Measurements from ENCODE around the gene PTH1R.
"Not testable (repeated sequence)": the region's sequence is repeated elsewhere in the genome, so short reads cannot be mapped to it uniquely, and the experiment has no call there.

The PTH1R gene

GRCh38 chr3:46906471-46907058 is 29.0 kb downstream of the PTH1R start:
- no peaks in the 10 kb centered on the region for H3K27me3 ChIP-seq

GRCh38 chr3:46907271-46907670 is 29.8 kb downstream of the PTH1R start:
- H3K4me2 ChIP-seq = no peak overlapping the region
- no peak overlapping the region for H3K9ac ChIP-seq
- no peak for TF ChIP-seq Cebpa-rat (IDR thresholded peaks at IDR 0.05)
- peaks cover 0 to 31% (median 0%) of the 10 kb centered on the region in 11 experiments; a peak in 7 of 22 replicates for H4K20me1 ChIP-seq
- H3K27ac ChIP-seq = no peak overlapping the region
- no peaks in the 10 kb centered on the region for H3K36me3 ChIP-seq
- H3K4me1 ChIP-seq = peaks cover 33 to 53% (median 43%) of the 10 kb centered on the region in 10 experiments
- H3K4me3 ChIP-seq = no peak overlapping the region
- H3K9me3 ChIP-seq (replicated peaks in 1 of 11) = no peaks in the 10 kb centered on the region
- no peaks in the 10 kb centered on the region for H3K27me3 ChIP-seq

More at GRCh38 chr3:46906471-46907058, 29.0 kb downstream of the PTH1R start:
- Histone ChIP-seq H3K4me1 (peaks cover 33 to 55% (median 43%) of the 10 kb centered on the region in 10 experiments), H4K20me1 (peaks cover 0 to 31% (median 0%) of the 10 kb centered on the region in 11 experiments; a peak in 7 of 22 replicates), H3K9ac (no peak overlapping the region), H3K4me3 (no peak overlapping the region), H3K36me3 (no peaks in the 10 kb centered on the region), H3K27ac (no peak overlapping the region), H3K9me3 (replicated peaks in 1 of 11) (no peaks in the 10 kb centered on the region), H3K4me2 (no peak overlapping the region)
- TF ChIP-seq Cebpa-rat (IDR thresholded peaks at IDR 0.05) = no peak

GRCh38 chr3:46907960-46908293 is 30.4 kb downstream of the PTH1R start:
- no peaks in the 10 kb centered on the region for H3K9me3 ChIP-seq (replicated peaks in 1 of 11)
- no peak overlapping the region for H3K4me3 ChIP-seq
- H3K27me3 ChIP-seq = no peaks in the 10 kb centered on the region
- H3K9ac ChIP-seq = no peak overlapping the region
- peaks cover 26 to 46% (median 38%) of the 10 kb centered on the region in 10 experiments for H3K4me1 ChIP-seq
- TF ChIP-seq Cebpa-rat (IDR thresholded peaks at IDR 0.05) = no peak
- no peak overlapping the region for H3K27ac ChIP-seq
- H3K4me2 ChIP-seq = no peak overlapping the region
- peaks cover 0 to 4% (median 0%) of the 10 kb centered on the region in 11 experiments; a peak in 1 of 22 replicates for H3K36me3 ChIP-seq
- H4K20me1 ChIP-seq = peaks cover 0 to 31% (median 0%) of the 10 kb centered on the region in 11 experiments; a peak in 7 of 22 replicates

- H3K4me2 ChIP-seq = peak overlapping the region in 9 of 11 experiments; percentile 43 to 78 (median 55); a peak in 12 of 22 replicates
- H3K9me3 ChIP-seq (replicated peaks in 1 of 11) = no peaks in the 10 kb centered on the region
- H3K4me1 ChIP-seq = peaks cover 21 to 41% (median 34%) of the 10 kb centered on the region in 10 experiments
- H3K27ac ChIP-seq = peak overlapping the region in 1 of 11 experiments; percentile 62; a peak in 1 of 22 replicates
- no peak overlapping the region for H3K4me3 ChIP-seq
- H3K36me3 ChIP-seq = peaks cover 0 to 5% (median 0%) of the 10 kb centered on the region in 11 experiments; a peak in 1 of 22 replicates
- H4K20me1 ChIP-seq = peaks cover 0 to 31% (median 0%) of the 10 kb centered on the region in 11 experiments; a peak in 7 of 22 replicates
- no peak for TF ChIP-seq Cebpa-rat (IDR thresholded peaks at IDR 0.05)
- no peaks in the 10 kb centered on the region for H3K27me3 ChIP-seq
- H3K9ac ChIP-seq = peak overlapping the region in 3 of 11 experiments; percentile 3 to 67 (median 9); a peak in 1 of 22 replicates
Observed at GRCh38 chr3:46908294-46908985, 30.9 kb downstream of the PTH1R start.

GRCh38 chr3:46908986-46909534 is 31.5 kb downstream of the PTH1R start:
- peaks cover 0 to 7% (median 0%) of the 10 kb centered on the region in 11 experiments; a peak in 2 of 22 replicates for H3K36me3 ChIP-seq
- H3K4me1 ChIP-seq = peaks cover 17 to 35% (median 28%) of the 10 kb centered on the region in 10 experiments
- H3K27me3 ChIP-seq = no peaks in the 10 kb centered on the region
- no peak overlapping the region for H3K4me3 ChIP-seq
- H3K4me2 ChIP-seq = peak overlapping the region; percentile 43 to 80 (median 55); a peak in 21 of 22 replicates
- no peak for TF ChIP-seq Cebpa-rat (IDR thresholded peaks at IDR 0.05)
- H3K9me3 ChIP-seq (replicated peaks in 1 of 11) = no peaks in the 10 kb centered on the region
- H3K27ac ChIP-seq = peak overlapping the region in 2 of 11 experiments; percentile 18 to 62; a peak in 3 of 22 replicates
- peaks cover 0 to 33% (median 0%) of the 10 kb centered on the region in 11 experiments; a peak in 7 of 22 replicates for H4K20me1 ChIP-seq
- H3K9ac ChIP-seq = peak overlapping the region in 7 of 11 experiments; percentile 3 to 67 (median 10); a peak in 5 of 22 replicates

GRCh38 chr3:46909535-46910161 is 32.1 kb downstream of the PTH1R start:
- peaks cover 0 to 8% (median 0%) of the 10 kb centered on the region in 11 experiments; a peak in 2 of 22 replicates for H3K36me3 ChIP-seq
- H3K27ac ChIP-seq = peak overlapping the region in 7 of 11 experiments; percentile 25 to 62 (median 48); a peak in 12 of 22 replicates
- H3K9me3 ChIP-seq (replicated peaks in 1 of 11) = no peaks in the 10 kb centered on the region
- peak overlapping the region in 7 of 11 experiments; percentile 19 to 67 (median 34); a peak in 11 of 22 replicates for H3K9ac ChIP-seq
- H3K27me3 ChIP-seq = no peaks in the 10 kb centered on the region
- H3K4me3 ChIP-seq = no peak overlapping the region
- H3K4me2 ChIP-seq = peak overlapping the region; percentile 45 to 80 (median 55)
- TF ChIP-seq Cebpa-rat (IDR thresholded peaks at IDR 0.05) = no peak
- peaks cover 13 to 29% (median 24%) of the 10 kb centered on the region in 10 experiments; a peak in 19 of 20 replicates for H3K4me1 ChIP-seq
- peaks cover 0 to 28% (median 0%) of the 10 kb centered on the region in 11 experiments; a peak in 7 of 22 replicates for H4K20me1 ChIP-seq

DNA sequence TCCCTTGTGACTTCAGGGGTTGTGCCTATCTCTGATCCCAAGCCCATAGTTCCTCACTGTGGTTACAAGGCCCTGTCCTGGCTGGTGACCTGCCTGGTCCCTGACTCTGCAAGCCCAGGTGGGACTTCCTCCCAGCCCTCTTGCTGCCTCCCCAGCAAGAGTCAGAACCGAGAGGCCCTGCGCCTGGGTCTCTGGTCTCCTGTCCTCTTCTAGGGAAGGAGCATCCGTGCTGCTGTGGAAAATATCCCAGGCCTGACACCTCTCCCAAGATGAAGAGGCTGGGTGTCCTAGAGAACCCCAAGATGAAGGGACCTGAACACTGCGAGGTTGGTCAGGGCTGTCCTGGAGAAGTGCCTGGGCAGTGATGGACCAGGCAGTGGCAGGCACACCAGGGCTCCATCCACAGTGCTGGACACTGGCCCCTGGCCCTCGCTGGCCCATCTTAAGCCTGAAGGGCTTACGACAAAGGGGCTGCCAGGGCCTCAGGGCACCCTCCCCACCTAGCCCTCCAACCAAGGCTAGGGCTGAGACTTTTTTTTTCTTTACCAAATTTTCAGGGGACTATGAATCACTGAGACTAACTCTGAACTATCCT is 32.7 kb downstream of the PTH1R start:
- Histone ChIP-seq H3K4me3 (no peak overlapping the region), H4K20me1 (peaks cover 0 to 29% (median 0%) of the 10 kb centered on the region in 11 experiments; a peak in 7 of 22 replicates), H3K9me3 (replicated peaks in 1 of 11) (no peaks in the 10 kb centered on the region), H3K4me2 (peak overlapping the region; percentile 45 to 80 (median 55); a peak in 20 of 22 replicates), H3K4me1 (peaks cover 13 to 25% (median 23%) of the 10 kb centered on the region in 10 experiments; a peak in 19 of 20 replicates), H3K36me3 (peaks cover 0 to 13% (median 2%) of the 10 kb centered on the region in 11 experiments; a peak in 4 of 22 replicates), H3K9ac (peak overlapping the region in 7 of 11 experiments; percentile 19 to 67 (median 34); a peak in 11 of 22 replicates), H3K27ac (peak overlapping the region in 7 of 11 experiments; percentile 25 to 62 (median 48); a peak in 12 of 22 replicates), H3K27me3 (no peaks in the 10 kb centered on the region)
- TF ChIP-seq Cebpa-rat (IDR thresholded peaks at IDR 0.05) = no peak

DNA sequence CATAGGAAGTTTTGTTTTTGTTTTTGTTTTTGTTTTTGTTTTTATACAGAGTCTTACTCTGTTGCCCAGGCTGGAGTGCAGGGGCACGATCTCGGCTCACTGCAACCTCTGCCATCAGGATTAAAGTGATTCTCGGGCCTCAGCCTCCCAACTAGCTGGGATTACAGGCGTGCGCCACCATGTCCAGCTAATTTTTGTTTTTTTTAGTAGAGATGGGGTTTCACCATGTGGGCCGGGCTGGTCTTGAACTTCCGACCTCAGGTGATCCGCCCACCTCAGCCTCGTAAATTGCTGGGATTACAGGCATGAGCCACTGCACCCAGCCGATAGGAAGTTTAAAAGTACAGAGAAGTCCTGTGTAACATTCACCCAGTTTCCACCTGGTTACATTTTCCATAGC is 33.4 kb downstream of the PTH1R start:
- Histone ChIP-seq H4K20me1 (peaks cover 0 to 33% (median 0%) of the 10 kb centered on the region in 11 experiments; a peak in 7 of 22 replicates), H3K4me1 (peaks cover 13 to 25% (median 23%) of the 10 kb centered on the region in 10 experiments; a peak in 19 of 20 replicates), H3K36me3 (peaks cover 0 to 19% (median 8%) of the 10 kb centered on the region in 11 experiments; a peak in 9 of 22 replicates)
- not testable (repeated sequence) for H3K9ac ChIP-seq; H3K27ac ChIP-seq; H3K4me3 ChIP-seq; H3K27me3 ChIP-seq; H3K9me3 ChIP-seq (replicated peaks in 1 of 11); H3K4me2 ChIP-seq

All from BLaER1 treated with 17β-estradiol and CSF1 and Interleukin-3, amounts not matched to agents 10 nM and 100 nM (cell line).